Measurements from ENCODE around the gene FETUB. TPM values are rescaled to one million over a fixed set of nuclear protein-coding genes. Genes with fewer than 3 reads are reported as not detected.

The FETUB gene
- polyA plus RNA-seq, 1 donor = not detected

DNA sequence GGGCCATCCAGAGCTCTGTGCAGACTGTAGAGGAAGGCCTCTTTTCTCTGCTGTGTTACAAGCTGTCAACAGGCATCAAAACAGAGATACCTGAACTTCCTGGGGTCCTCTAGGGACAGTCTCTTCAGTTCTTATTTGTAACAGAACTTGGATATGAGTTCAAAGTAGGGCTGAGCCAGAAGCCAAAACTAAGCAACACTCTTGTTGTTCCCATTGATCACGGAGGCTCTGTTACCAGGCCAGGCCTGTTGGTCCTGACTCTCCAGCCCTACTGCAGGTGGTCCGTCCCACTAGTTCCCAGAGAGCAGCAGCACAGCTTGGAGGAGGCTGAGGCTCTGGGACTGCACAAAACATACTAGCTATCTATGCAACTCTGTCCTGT, 40.4 kb upstream of the FETUB start:
- Histone ChIP-seq H3K9me3 (ENCODE audit: control insufficient read depth, low read depth, low read length) (no peaks in the 10 kb centered on the region), H3K36me3 (ENCODE audit: control insufficient read depth, insufficient read depth, low read length) (no peaks in the 10 kb centered on the region), H3K27me3 (ENCODE audit: control insufficient read depth, insufficient read depth, low read length) (no peaks in the 10 kb centered on the region), H3K27ac (ENCODE audit: low read length) (peak overlapping the region; percentile 94), H3K4me1 (ENCODE audit: control insufficient read depth, insufficient read depth, low read length) (peaks cover 35% of the 10 kb centered on the region), H3K4me3 (ENCODE audit: low read length) (no peak overlapping the region)
- peak in 1 of 2 donors; percentile 14 for DNase-seq
- WGBS (ENCODE audit: insufficient coverage, low lambda C conversion rate) = no CpG with 5 or more reads among the region's 2 CpGs

- DNase-seq = no peak
- no peaks in the 10 kb centered on the region for H3K36me3 ChIP-seq (ENCODE audit: control insufficient read depth, insufficient read depth, low read length)
- H3K4me1 ChIP-seq (ENCODE audit: control insufficient read depth, insufficient read depth, low read length) = peaks cover 39% of the 10 kb centered on the region
- no peak overlapping the region for H3K4me3 ChIP-seq (ENCODE audit: low read length)
- WGBS (ENCODE audit: insufficient coverage, low lambda C conversion rate) = 78% methylated on average over 1 of the region's 3 CpGs
- H3K9me3 ChIP-seq (ENCODE audit: control insufficient read depth, low read depth, low read length) = no peaks in the 10 kb centered on the region
- peak overlapping the region; percentile 94 for H3K27ac ChIP-seq (ENCODE audit: low read length)
- no peaks in the 10 kb centered on the region for H3K27me3 ChIP-seq (ENCODE audit: control insufficient read depth, insufficient read depth, low read length)
These were observed 39.3 kb upstream of the FETUB start for GRCh38 chr3:186600896-186601295.

DNA sequence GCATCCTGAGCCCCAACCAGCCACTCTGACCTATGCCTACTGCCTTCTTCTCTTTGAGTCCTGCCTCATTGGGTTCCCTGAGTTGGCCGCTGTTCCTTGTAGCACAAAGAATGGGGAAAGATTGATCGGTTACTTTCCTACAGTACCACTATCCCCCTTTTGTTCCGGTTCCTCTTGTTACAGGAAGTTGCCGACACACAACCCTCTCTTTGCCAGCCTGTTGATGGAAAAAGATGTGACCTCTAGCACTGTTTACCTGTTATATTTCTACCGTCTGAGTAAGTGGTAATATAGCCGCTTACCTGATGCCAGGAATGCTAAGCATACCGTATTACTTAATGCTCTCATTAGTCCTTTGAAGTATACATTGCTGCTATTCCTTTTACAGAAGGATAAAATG, 37.0 kb upstream of the FETUB start:
- no peak overlapping the region for H3K27ac ChIP-seq (ENCODE audit: low read length)

GRCh38 chr3:186605078-186605477, 35.1 kb upstream of the FETUB start:
- Histone ChIP-seq H3K4me1 (ENCODE audit: control insufficient read depth, insufficient read depth, low read length) (peaks cover 23% of the 10 kb centered on the region), H3K36me3 (ENCODE audit: control insufficient read depth, insufficient read depth, low read length) (no peaks in the 10 kb centered on the region), H3K9me3 (ENCODE audit: control insufficient read depth, low read depth, low read length) (no peaks in the 10 kb centered on the region), H3K27ac (ENCODE audit: low read length) (no peak overlapping the region), H3K4me3 (ENCODE audit: low read length) (no peak overlapping the region), H3K27me3 (ENCODE audit: control insufficient read depth, insufficient read depth, low read length) (no peaks in the 10 kb centered on the region)
- DNase-seq = no peak

More for the DNA sequence above, 37.0 kb upstream of the FETUB start:
- no peak overlapping the region for H3K4me3 ChIP-seq (ENCODE audit: low read length)
- no peaks in the 10 kb centered on the region for H3K9me3 ChIP-seq (ENCODE audit: control insufficient read depth, low read depth, low read length)
- 89% methylated on average over 3 of the region's 7 CpGs for WGBS (ENCODE audit: insufficient coverage, low lambda C conversion rate)
- peaks cover 42% of the 10 kb centered on the region for H3K4me1 ChIP-seq (ENCODE audit: control insufficient read depth, insufficient read depth, low read length)
- DNase-seq = no peak
- no peaks in the 10 kb centered on the region for H3K27me3 ChIP-seq (ENCODE audit: control insufficient read depth, insufficient read depth, low read length)
- H3K36me3 ChIP-seq (ENCODE audit: control insufficient read depth, insufficient read depth, low read length) = no peaks in the 10 kb centered on the region

GRCh38 chr3:186605561-186606545, 34.3 kb upstream of the FETUB start:
- Histone ChIP-seq H3K4me1 (ENCODE audit: control insufficient read depth, insufficient read depth, low read length) (peaks cover 17% of the 10 kb centered on the region), H3K4me3 (ENCODE audit: low read length) (no peak overlapping the region), H3K9me3 (ENCODE audit: control insufficient read depth, low read depth, low read length) (no peaks in the 10 kb centered on the region), H3K27ac (ENCODE audit: low read length) (peak overlapping the region; percentile 42), H3K36me3 (ENCODE audit: control insufficient read depth, insufficient read depth, low read length) (no peaks in the 10 kb centered on the region), H3K27me3 (ENCODE audit: control insufficient read depth, insufficient read depth, low read length) (no peaks in the 10 kb centered on the region)
- WGBS (ENCODE audit: insufficient coverage, low lambda C conversion rate) = no CpG with 5 or more reads among the region's 5 CpGs
- peak; percentile 49 to 76 for DNase-seq

DNA sequence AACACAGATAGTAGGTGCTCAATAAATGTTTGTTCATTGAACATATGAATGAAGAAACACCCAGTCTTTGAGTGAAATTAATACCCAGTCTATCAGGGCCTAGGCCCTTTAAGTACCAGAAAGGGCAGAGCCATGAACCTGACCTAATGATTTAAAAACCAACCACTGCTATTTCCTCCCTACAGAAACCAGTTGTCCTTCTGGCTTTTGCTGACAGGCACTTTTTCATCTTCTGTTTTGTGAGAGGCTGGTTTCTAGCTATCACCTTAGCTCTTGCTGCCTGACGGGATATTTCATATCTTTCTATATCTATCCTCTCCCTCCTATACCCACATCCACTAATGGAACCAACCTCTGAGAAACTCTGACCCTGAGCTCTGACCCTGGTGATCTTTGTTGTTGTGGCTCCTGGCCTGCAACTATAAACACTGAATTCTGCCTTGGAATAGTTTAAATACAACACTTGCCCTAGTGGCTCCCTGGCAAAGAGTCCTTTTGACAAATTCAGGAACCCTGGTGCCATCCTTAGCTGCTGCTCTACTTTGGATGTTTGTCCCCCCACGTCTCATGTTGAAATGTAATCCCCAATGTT, 31.5 kb upstream of the FETUB start:
- no CpG with 5 or more reads among the region's 2 CpGs for WGBS (ENCODE audit: insufficient coverage, low lambda C conversion rate)
- H3K4me1 ChIP-seq (ENCODE audit: control insufficient read depth, insufficient read depth, low read length) = peaks cover 26% of the 10 kb centered on the region
- H3K27me3 ChIP-seq (ENCODE audit: control insufficient read depth, insufficient read depth, low read length) = no peaks in the 10 kb centered on the region
- no peaks in the 10 kb centered on the region for H3K9me3 ChIP-seq (ENCODE audit: control insufficient read depth, low read depth, low read length)
- H3K27ac ChIP-seq (ENCODE audit: low read length) = no peak overlapping the region
- no peaks in the 10 kb centered on the region for H3K36me3 ChIP-seq (ENCODE audit: control insufficient read depth, insufficient read depth, low read length)
- H3K4me3 ChIP-seq (ENCODE audit: low read length) = no peak overlapping the region
- no peak for DNase-seq

DNA sequence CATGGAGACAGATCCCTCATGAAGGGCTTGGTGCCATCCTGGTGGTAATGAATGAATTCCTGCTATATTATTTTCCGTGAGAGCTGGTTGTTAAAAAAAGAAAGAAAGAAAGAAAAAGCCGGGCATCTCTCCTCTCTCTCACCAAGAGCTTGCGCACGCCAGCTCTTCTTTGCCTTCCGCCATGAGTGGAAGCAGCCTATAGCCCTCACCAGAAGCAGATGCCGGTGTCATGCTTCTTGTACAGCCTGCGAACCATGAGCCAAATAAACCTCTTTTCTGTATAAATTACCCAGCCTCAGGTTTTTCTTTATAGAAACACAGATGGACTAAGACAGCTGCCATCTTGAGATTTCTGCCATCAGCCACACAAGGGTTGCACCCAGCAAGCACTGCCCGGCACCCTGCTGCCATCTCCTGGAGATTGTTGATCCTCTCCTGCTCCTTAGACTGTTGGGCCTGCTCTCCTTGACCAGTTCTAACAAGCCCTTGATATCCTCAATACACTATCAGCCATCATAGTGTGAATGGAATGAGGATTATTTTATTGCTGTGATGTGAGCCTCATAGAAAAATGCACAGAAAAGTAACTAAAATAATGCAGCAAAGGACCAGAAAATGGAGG, 30.8 kb upstream of the FETUB start:
- DNase-seq = peak; percentile 45 to 53
- H3K36me3 ChIP-seq (ENCODE audit: control insufficient read depth, insufficient read depth, low read length) = no peaks in the 10 kb centered on the region
- no peak overlapping the region for H3K4me3 ChIP-seq (ENCODE audit: low read length)
- H3K4me1 ChIP-seq (ENCODE audit: control insufficient read depth, insufficient read depth, low read length) = peaks cover 26% of the 10 kb centered on the region
- WGBS (ENCODE audit: insufficient coverage, low lambda C conversion rate) = no CpG with 5 or more reads among the region's 8 CpGs
- no peaks in the 10 kb centered on the region for H3K9me3 ChIP-seq (ENCODE audit: control insufficient read depth, low read depth, low read length)
- H3K27ac ChIP-seq (ENCODE audit: low read length) = no peak overlapping the region
- H3K27me3 ChIP-seq (ENCODE audit: control insufficient read depth, insufficient read depth, low read length) = no peaks in the 10 kb centered on the region

- Histone ChIP-seq H3K4me1 (ENCODE audit: control insufficient read depth, insufficient read depth, low read length) (peaks cover 16% of the 10 kb centered on the region), H3K27ac (ENCODE audit: low read length) (no peak overlapping the region), H3K27me3 (ENCODE audit: control insufficient read depth, insufficient read depth, low read length) (no peaks in the 10 kb centered on the region), H3K4me3 (ENCODE audit: low read length) (no peak overlapping the region), H3K9me3 (ENCODE audit: control insufficient read depth, low read depth, low read length) (no peaks in the 10 kb centered on the region), H3K36me3 (ENCODE audit: control insufficient read depth, insufficient read depth, low read length) (no peaks in the 10 kb centered on the region)
- DNase-seq = no peak
- WGBS (ENCODE audit: insufficient coverage, low lambda C conversion rate) = no CpG with 5 or more reads among the region's 5 CpGs
These were observed 28.1 kb upstream of the FETUB start for GRCh38 chr3:186612065-186612464.

- H3K4me1 ChIP-seq (ENCODE audit: control insufficient read depth, insufficient read depth, low read length) = peaks cover 14% of the 10 kb centered on the region
- H3K36me3 ChIP-seq (ENCODE audit: control insufficient read depth, insufficient read depth, low read length) = no peaks in the 10 kb centered on the region
- peak; percentile 52 to 78 for DNase-seq
- H3K4me3 ChIP-seq (ENCODE audit: low read length) = no peak within 1 kb of the TSS
- H3K27ac ChIP-seq (ENCODE audit: low read length) = peak within 1 kb of the TSS; percentile 20
- no peaks in the 10 kb centered on the region for H3K9me3 ChIP-seq (ENCODE audit: control insufficient read depth, low read depth, low read length)
- 0% methylated on average over 1 of the region's 7 CpGs for WGBS (ENCODE audit: insufficient coverage, low lambda C conversion rate)
- peaks cover 4% of the 10 kb centered on the region for H3K27me3 ChIP-seq (ENCODE audit: control insufficient read depth, insufficient read depth, low read length)
These were observed 27.2 kb upstream of the FETUB start, which contains the start of gene AHSG for GRCh38 chr3:186612721-186613636. TSS of gene AHSG (plus strand) at chr3:186613060. CDS start at chr3:186613142, 82 bp downstream.

Measured in large intestine (tissue), 3 donors.